Measurements from ENCODE around the gene RNF41.
"Not testable (repeated sequence)": the region's sequence is repeated elsewhere in the genome, so short reads cannot be mapped to it uniquely, and the experiment has no call there.

The RNF41 gene

DNA sequence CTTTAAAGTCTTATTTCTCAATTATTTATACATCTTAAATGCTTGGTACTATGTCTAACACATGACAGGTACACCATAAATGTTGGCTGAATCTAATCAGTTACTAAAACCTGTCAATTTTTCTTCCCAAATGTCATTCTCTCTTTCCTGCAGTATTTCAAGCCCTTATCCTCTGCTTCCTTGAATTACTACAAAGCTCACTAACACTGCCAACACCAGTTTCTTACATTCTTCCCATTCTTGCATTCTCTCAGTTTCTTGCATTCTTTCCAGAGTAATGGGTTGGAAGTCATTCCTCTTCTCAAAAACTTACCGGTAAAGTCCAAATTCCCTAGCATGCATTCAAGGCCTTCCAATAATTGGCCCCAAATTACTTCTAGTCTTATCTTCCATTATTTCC lies 22.9 kb downstream of the RNF41 start:
- Histone ChIP-seq H3K9me3 (ENCODE audit: control insufficient read depth in 1 of 2, low read length in 2 of 2) (no peaks in the 10 kb centered on the region), H3K27me3 (ENCODE audit: control insufficient read depth in 1 of 2, insufficient read depth in 2 of 2, low read length in 2 of 2) (no peaks in the 10 kb centered on the region), H3K27ac (ENCODE audit: low read depth, low read length) (no peak overlapping the region), H3K36me3 (ENCODE audit: control insufficient read depth in 1 of 2, insufficient read depth in 2 of 2, low read length in 2 of 2) (no peaks in the 10 kb centered on the region), H3K9ac (ENCODE audit: low read depth in 1 of 2, low read length in 2 of 2) (no peak overlapping the region), H3K4me3 (ENCODE audit: low read depth in 1 of 2, low read length in 2 of 2) (no peak overlapping the region), H3K4me1 (ENCODE audit: control insufficient read depth in 1 of 2, insufficient read depth in 2 of 2, low read length in 2 of 2) (peaks cover 7 to 9% of the 10 kb centered on the region in 2 donors)

DNA sequence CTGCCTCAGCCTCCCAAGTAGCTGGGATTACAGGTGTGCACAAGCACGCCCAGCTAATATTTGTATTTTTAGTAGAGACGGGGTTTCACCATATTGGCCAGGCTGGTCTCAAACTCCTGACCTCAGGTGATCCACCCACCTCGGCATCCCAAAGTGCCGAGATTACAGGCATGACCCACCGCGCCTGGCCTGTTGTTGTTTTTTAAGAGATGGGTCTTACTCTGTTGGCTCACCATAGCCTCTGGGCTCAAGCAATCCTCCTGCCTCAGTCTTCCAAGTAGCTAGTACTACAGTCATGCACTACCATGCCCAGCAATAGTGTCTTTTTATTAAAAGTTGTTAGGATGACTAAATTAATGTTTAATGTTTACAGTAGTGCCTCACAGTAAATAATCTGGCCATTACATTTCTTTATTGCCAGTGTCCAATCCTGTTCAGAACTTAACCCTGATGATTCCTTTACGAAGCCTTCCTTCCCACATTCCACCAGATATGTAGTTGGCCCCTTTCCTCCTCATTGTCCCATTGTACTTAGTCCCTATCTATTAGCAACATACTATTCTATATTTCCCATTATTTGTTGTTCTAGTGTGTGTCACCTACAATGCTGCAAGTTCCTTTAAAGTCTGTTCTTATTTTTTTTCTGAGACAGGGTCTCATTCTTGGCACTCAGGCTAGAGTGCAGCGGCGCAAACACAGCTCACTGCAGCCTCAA lies 23.6 kb downstream of the RNF41 start:
- Histone ChIP-seq H3K27ac (ENCODE audit: low read depth, low read length) (no peak overlapping the region), H3K27me3 (ENCODE audit: control insufficient read depth in 1 of 2, insufficient read depth in 2 of 2, low read length in 2 of 2) (no peaks in the 10 kb centered on the region), H3K9me3 (ENCODE audit: control insufficient read depth in 1 of 2, low read length in 2 of 2) (no peaks in the 10 kb centered on the region), H3K4me1 (ENCODE audit: control insufficient read depth in 1 of 2, insufficient read depth in 2 of 2, low read length in 2 of 2) (peaks cover 7 to 9% of the 10 kb centered on the region in 2 donors), H3K36me3 (ENCODE audit: control insufficient read depth in 1 of 2, insufficient read depth in 2 of 2, low read length in 2 of 2) (no peaks in the 10 kb centered on the region), H3K4me3 (ENCODE audit: low read depth in 1 of 2, low read length in 2 of 2) (no peak overlapping the region), H3K9ac (ENCODE audit: low read depth in 1 of 2, low read length in 2 of 2) (no peak overlapping the region)

- not testable (repeated sequence) for H3K27me3 ChIP-seq (ENCODE audit: control insufficient read depth in 1 of 2, insufficient read depth in 2 of 2, low read length in 2 of 2); H3K36me3 ChIP-seq (ENCODE audit: control insufficient read depth in 1 of 2, insufficient read depth in 2 of 2, low read length in 2 of 2); H3K9me3 ChIP-seq (ENCODE audit: control insufficient read depth in 1 of 2, low read length in 2 of 2); H3K9ac ChIP-seq (ENCODE audit: low read depth in 1 of 2, low read length in 2 of 2); H3K27ac ChIP-seq (ENCODE audit: low read depth, low read length); H3K4me3 ChIP-seq (ENCODE audit: low read depth in 1 of 2, low read length in 2 of 2); H3K4me1 ChIP-seq (ENCODE audit: control insufficient read depth in 1 of 2, insufficient read depth in 2 of 2, low read length in 2 of 2)
Measured at GRCh38 chr12:56196818-56197550, 24.7 kb downstream of the RNF41 start.

DNA sequence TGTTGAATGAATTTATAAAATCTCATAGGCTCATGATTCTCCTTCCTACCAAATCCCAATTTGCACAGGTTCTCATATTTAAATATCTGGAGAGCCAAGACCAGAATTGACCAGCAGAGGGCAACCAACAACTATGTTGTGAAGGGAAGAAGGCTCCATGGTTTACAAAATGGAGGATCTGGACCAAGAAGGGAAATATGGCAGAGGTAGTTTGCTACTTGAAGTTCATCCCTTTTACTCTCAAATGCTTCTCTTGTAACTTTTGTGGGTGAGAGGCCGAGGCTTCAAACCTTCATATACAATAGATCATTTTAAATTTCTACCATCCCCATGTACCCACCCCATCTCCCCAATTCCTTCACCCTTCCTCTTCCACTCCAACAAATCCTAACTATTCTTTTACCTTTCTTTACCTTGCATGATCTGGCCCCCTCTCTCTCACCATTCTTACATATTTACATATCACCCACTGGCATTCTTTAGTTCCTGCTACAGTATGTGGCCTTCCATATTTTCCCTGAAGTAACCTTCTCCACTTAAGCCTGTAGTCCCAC lies 28.6 kb downstream of the RNF41 start:
- H3K27me3 ChIP-seq (ENCODE audit: control insufficient read depth in 1 of 2, insufficient read depth in 2 of 2, low read length in 2 of 2): no peaks in the 10 kb centered on the region
- no peak overlapping the region for H3K27ac ChIP-seq (ENCODE audit: low read depth, low read length)
- peaks cover 3 to 14% of the 10 kb centered on the region in 2 donors for H3K4me1 ChIP-seq (ENCODE audit: control insufficient read depth in 1 of 2, insufficient read depth in 2 of 2, low read length in 2 of 2)
- no peaks in the 10 kb centered on the region for H3K36me3 ChIP-seq (ENCODE audit: control insufficient read depth in 1 of 2, insufficient read depth in 2 of 2, low read length in 2 of 2)
- H3K4me3 ChIP-seq (ENCODE audit: low read depth in 1 of 2, low read length in 2 of 2): no peak overlapping the region
- H3K9me3 ChIP-seq (ENCODE audit: control insufficient read depth in 1 of 2, low read length in 2 of 2): no peaks in the 10 kb centered on the region
- no peak overlapping the region for H3K9ac ChIP-seq (ENCODE audit: low read depth in 1 of 2, low read length in 2 of 2)

- Histone ChIP-seq H3K4me3 (ENCODE audit: low read depth in 1 of 2, low read length in 2 of 2) (no peak overlapping the region), H3K9ac (ENCODE audit: low read depth in 1 of 2, low read length in 2 of 2) (no peak overlapping the region), H3K27me3 (ENCODE audit: control insufficient read depth in 1 of 2, insufficient read depth in 2 of 2, low read length in 2 of 2) (no peaks in the 10 kb centered on the region), H3K9me3 (ENCODE audit: control insufficient read depth in 1 of 2, low read length in 2 of 2) (no peaks in the 10 kb centered on the region), H3K36me3 (ENCODE audit: control insufficient read depth in 1 of 2, insufficient read depth in 2 of 2, low read length in 2 of 2) (no peaks in the 10 kb centered on the region), H3K27ac (ENCODE audit: low read depth, low read length) (no peak overlapping the region), H3K4me1 (ENCODE audit: control insufficient read depth in 1 of 2, insufficient read depth in 2 of 2, low read length in 2 of 2) (peaks cover 9 to 19% of the 10 kb centered on the region in 2 donors)
Measured at GRCh38 chr12:56192582-56192981, 29.1 kb downstream of the RNF41 start.

GRCh38 chr12:56190695-56191155 lies 31.0 kb downstream of the RNF41 start:
- H3K4me1 ChIP-seq (ENCODE audit: control insufficient read depth in 1 of 2, insufficient read depth in 2 of 2, low read length in 2 of 2): peaks cover 12 to 20% of the 10 kb centered on the region in 2 donors
- peak overlapping the region; percentile 91 to 94 for H3K9ac ChIP-seq (ENCODE audit: low read depth in 1 of 2, low read length in 2 of 2)
- peaks cover 2 to 8% of the 10 kb centered on the region in 2 donors for H3K36me3 ChIP-seq (ENCODE audit: control insufficient read depth in 1 of 2, insufficient read depth in 2 of 2, low read length in 2 of 2)
- H3K27ac ChIP-seq (ENCODE audit: low read depth, low read length): no peak overlapping the region
- H3K9me3 ChIP-seq (ENCODE audit: control insufficient read depth in 1 of 2, low read length in 2 of 2): no peaks in the 10 kb centered on the region
- peak overlapping the region; percentile 87 to 90 for H3K4me3 ChIP-seq (ENCODE audit: low read depth in 1 of 2, low read length in 2 of 2)
- H3K27me3 ChIP-seq (ENCODE audit: control insufficient read depth in 1 of 2, insufficient read depth in 2 of 2, low read length in 2 of 2): no peaks in the 10 kb centered on the region

DNA sequence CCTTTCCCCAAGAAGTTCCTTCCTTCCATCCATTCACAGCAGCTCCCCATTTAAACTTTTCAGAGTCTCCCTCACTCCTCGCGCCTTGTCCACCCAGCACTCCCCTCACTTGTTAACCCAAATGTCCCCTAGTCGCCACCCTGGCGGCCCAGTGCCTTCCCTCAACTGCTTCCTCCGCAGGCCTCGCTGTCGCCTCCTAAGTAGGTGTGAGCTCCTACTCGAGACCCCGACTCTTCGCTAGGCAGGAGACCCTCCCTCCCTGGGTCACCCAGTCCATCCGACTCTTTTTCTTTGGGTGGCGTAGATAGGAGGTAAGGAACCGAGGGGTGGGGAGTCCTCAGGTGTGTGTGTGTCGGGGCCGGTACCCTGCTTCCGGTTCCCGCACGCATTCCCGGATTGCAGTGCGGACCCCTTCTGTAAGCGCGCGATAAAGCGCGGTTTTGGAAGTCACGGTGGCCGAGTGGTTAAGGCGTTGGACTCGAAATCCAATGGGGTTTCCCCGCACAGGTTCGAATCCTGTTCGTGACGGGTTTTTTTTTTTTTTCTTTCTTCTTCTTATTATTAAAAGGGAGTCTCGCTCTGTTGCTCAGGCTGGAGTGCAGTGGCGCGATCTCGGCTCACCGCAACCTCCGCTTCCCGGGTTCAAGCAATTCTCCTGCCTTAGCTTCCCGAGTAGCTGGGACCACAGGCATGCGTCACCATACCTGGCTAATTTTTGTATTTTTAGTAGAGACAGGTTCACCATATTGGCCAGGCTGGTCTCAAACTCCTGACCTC lies 31.6 kb downstream of the RNF41 start:
- Histone ChIP-seq H3K27ac (ENCODE audit: low read depth, low read length) (peak overlapping the region; percentile 80), H3K9me3 (ENCODE audit: control insufficient read depth in 1 of 2, low read length in 2 of 2) (no peaks in the 10 kb centered on the region), H3K4me3 (ENCODE audit: low read depth in 1 of 2, low read length in 2 of 2) (peak overlapping the region; percentile 87 to 90), H3K4me1 (ENCODE audit: control insufficient read depth in 1 of 2, insufficient read depth in 2 of 2, low read length in 2 of 2) (peaks cover 12 to 20% of the 10 kb centered on the region in 2 donors), H3K9ac (ENCODE audit: low read depth in 1 of 2, low read length in 2 of 2) (peak overlapping the region; percentile 91 to 94), H3K36me3 (ENCODE audit: control insufficient read depth in 1 of 2, insufficient read depth in 2 of 2, low read length in 2 of 2) (peaks cover 4 to 12% of the 10 kb centered on the region in 2 donors), H3K27me3 (ENCODE audit: control insufficient read depth in 1 of 2, insufficient read depth in 2 of 2, low read length in 2 of 2) (no peaks in the 10 kb centered on the region)

DNA sequence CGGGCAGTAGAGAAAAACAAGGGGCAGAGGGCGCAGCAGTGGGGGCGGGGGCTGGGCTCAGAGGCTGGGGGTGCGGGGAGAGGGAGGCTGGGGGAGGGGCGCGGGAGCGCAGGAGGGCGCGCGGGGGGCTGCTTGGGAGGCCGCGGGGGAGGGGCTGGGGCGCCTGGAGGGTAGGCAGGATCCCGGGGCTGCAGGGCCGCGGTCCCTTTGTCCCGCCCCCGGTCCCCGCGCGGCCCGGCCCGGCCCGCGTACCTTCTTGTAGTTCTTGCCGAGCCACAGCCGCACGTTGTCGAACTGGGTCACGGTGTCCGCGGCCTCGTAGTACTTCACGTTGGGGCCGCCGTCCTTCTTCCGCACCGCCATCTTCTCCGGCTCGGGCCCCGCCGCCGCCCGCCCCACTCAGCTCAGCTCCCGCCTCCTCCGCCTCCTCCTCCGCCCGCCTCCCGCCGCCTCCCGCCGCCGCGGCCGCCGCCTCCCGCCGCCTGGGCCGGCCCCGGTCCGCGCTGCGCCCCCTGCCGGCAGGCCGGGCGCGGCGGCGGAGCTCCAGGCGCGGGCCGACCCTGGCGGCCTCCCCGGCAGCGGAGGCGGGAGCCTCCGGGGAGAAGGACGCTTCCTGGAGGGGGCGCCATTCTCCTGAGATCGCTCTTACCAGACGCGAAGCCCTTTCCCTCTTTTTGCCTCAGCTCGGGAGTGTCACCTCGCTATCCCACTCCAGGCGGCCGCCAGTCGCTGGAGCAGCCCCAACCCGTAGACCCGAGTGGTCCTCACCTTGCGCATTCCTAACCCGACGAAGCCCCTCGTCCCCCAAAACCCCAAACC lies 32.4 kb downstream of the RNF41 start, which contains the start of gene SMARCC2:
Gene SMARCC2 (minus strand): TSS at position 385 of the 819 bp plus-strand sequence. CDS start 22 bp downstream, at position 363.
- Histone ChIP-seq H3K27me3 (ENCODE audit: control insufficient read depth in 1 of 2, insufficient read depth in 2 of 2, low read length in 2 of 2) (no peaks in the 10 kb centered on the region), H3K36me3 (ENCODE audit: control insufficient read depth in 1 of 2, insufficient read depth in 2 of 2, low read length in 2 of 2) (peaks cover 12 to 20% of the 10 kb centered on the region in 2 donors), H3K4me1 (ENCODE audit: control insufficient read depth in 1 of 2, insufficient read depth in 2 of 2, low read length in 2 of 2) (peaks cover 12 to 20% of the 10 kb centered on the region in 2 donors), H3K27ac (ENCODE audit: low read depth, low read length) (peak within 1 kb of the TSS; percentile 80), H3K9me3 (ENCODE audit: control insufficient read depth in 1 of 2, low read length in 2 of 2) (no peaks in the 10 kb centered on the region), H3K4me3 (ENCODE audit: low read depth in 1 of 2, low read length in 2 of 2) (peak within 1 kb of the TSS; percentile 87 to 90), H3K9ac (ENCODE audit: low read depth in 1 of 2, low read length in 2 of 2) (peak within 1 kb of the TSS; percentile 91 to 94)

DNA sequence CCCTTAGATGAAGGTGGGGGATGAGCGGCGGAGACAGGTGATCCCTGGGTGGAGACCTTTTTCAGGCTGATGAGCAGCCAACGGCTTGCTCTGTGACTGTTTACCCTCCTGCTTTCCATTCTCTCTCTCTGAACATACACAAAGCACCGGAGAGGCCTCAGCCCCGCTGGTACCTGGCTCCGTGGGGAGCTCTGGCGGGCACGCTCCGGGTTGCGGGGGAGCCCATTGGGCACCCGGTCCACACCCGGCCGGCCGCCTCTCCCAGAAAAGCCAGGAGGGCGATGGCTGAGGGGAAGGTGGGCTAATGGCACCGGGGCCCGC lies 33.0 kb downstream of the RNF41 start:
- Histone ChIP-seq H3K4me3 (ENCODE audit: low read depth in 1 of 2, low read length in 2 of 2) (peak overlapping the region; percentile 79 to 85), H3K9ac (ENCODE audit: low read depth in 1 of 2, low read length in 2 of 2) (peak overlapping the region; percentile 82 to 87), H3K4me1 (ENCODE audit: control insufficient read depth in 1 of 2, insufficient read depth in 2 of 2, low read length in 2 of 2) (peaks cover 12 to 20% of the 10 kb centered on the region in 2 donors), H3K27me3 (ENCODE audit: control insufficient read depth in 1 of 2, insufficient read depth in 2 of 2, low read length in 2 of 2) (no peaks in the 10 kb centered on the region), H3K36me3 (ENCODE audit: control insufficient read depth in 1 of 2, insufficient read depth in 2 of 2, low read length in 2 of 2) (peaks cover 16 to 25% of the 10 kb centered on the region in 2 donors), H3K9me3 (ENCODE audit: control insufficient read depth in 1 of 2, low read length in 2 of 2) (no peaks in the 10 kb centered on the region), H3K27ac (ENCODE audit: low read depth, low read length) (peak overlapping the region; percentile 53)

Measured in duodenal mucosa (tissue), 2 donors.